KOPT-K1 (cell line): ENCODE results near the gene PPP2CA.
"Not testable (repeated sequence)": the region's sequence is repeated elsewhere in the genome, so short reads cannot be mapped to it uniquely, and the experiment has no call there.

Experiments
- H3K27ac ChIP-seq: fragments of 200-600 bp; sonication (generic); 2 replicates; pipeline ENCODE4 v1.5.1; 2016; ENCODE audit warnings: antibody characterized with exemption, mild to moderate bottlenecking, low read depth, low read length; ENCODE audit not compliant: poor library complexity, severe bottlenecking
- H3K36me3 ChIP-seq: fragments of 200-600 bp; sonication (generic); 2 replicates; pipeline ENCODE4 v1.5.1; 2017; ENCODE audit warnings: antibody characterized with exemption, mild to moderate bottlenecking, low read length, moderate library complexity; ENCODE audit not compliant: insufficient read depth
- H3K9me3 ChIP-seq: fragments of 200-600 bp; sonication (generic); 2 replicates; pipeline ENCODE4 v1.5.1; 2017; ENCODE audit warnings: antibody characterized with exemption, low read length, mild to moderate bottlenecking; ENCODE audit not compliant: insufficient read depth, poor library complexity, severe bottlenecking

Gene PPP2CA

DNA sequence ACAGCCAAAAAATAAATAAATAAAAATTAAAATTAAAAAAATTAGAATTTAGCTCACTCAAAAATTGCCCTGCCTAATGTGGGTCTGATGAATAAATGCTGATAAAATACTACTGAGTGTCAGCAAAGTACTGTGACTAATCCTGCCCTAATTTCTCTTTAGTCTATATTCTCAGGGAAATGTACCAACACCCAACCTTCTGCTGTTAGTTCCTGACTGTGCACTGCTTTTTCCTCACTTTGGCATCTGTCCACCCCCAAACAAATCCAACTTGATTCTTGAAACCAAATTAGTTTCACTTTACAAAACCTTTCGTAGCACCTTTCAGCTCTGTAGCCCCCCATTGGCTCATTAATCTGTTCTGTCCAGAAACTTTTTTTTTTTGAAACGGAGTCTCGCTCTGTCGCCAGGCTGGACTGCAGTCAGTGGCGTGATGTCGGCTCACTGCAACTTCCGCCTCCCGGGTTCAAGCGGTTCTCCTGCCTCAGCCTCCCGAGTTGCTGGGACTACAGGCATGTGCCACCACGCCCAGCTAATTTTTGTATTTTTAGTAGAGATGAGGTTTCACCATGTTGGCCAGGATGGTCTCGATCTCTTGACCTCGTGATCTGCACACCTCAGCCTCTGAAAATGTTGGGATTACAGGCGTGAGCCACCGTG is 73.6 kb downstream of the PPP2CA start:
- not testable (repeated sequence) for H3K27ac ChIP-seq, H3K9me3 ChIP-seq
- H3K36me3 ChIP-seq, result peaks cover 99% of the 10 kb centered on the region

DNA sequence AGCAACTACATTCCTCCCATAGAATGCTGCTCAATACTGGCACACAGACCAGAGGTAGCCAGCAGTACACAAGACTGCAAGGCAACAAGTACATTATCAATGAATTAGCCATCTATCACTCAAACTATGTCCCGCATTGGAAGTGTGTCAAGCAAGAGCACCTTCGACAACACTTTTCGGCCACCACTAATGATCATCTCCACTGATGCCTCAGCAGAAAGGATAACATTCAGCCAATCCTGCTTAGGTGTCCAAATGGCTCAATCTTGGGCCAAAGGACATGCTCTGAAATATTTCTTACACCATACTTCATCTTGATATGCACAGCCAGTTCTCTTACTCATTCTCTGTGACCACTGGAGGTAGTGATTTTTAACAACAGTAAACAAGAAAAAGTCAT is 74.2 kb downstream of the PPP2CA start:
- peaks cover 100% of the 10 kb centered on the region for H3K36me3 ChIP-seq
- no peak overlapping the region for H3K27ac ChIP-seq
- H3K9me3 ChIP-seq, result no peaks in the 10 kb centered on the region

DNA sequence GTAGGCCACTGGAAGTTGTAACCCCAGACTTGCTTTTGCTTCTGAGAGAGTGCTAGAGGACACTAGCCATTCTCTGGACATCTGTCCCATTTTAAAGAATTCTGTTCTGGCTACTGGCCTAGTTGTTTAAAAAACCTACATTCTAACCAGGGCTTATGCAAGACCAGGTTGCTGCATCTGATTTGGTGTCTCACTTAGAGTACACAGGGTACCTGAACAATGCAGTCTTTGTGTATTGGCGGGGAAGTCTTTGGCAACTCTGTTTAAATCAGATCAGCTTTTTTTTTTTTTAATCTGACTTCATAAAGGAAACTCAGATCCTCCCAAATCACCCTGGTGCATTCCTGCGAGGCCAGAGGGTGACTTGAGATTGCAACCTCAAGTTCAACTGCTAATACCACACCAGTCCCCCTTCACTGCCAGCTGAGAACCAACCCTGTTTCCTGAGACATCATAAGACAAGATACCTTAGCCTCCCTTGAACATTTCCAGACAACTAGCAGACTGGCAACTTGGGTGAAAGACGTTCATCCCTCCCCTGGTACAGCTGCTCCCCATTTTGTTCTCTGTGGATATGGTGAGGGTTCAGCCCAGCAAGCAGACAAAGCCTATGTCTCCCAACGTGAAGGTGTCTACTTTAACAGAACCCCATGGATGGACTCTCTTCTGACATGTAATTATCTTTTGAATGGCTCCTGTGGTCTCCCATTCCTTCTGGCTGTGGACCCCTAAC is 76.1 kb downstream of the PPP2CA start:
- peaks cover 100% of the 10 kb centered on the region for H3K36me3 ChIP-seq
- H3K9me3 ChIP-seq, result no peaks in the 10 kb centered on the region
- H3K27ac ChIP-seq, result peak overlapping the region; percentile 38

DNA sequence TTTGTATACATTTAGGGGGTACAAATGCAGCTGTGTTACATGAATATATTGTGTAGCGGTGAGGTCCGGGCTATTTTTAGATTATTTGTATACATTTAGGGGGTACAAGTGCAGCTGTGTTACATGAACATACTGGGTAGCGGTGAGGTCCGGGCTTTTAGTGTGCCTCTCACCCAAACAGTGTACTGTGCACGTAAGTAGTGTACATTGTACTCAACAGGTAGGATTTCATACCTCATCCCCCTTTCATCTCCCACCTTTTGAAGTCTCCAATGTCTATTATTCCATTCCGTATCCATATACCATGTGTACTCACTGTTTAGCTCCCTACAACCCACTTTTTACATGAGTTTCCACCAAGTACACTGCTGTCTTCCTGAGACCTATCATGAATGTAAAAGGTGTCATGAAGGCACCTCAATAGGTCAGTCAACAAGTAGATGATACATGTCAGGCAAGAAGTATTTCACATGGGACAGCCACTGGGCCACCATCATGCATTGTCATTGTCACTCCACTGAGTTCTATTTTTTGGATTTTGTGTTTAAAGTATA is 76.8 kb downstream of the PPP2CA start:
- Histone ChIP-seq H3K36me3 (peaks cover 100% of the 10 kb centered on the region), H3K27ac (peak overlapping the region; percentile 38), H3K9me3 (no peaks in the 10 kb centered on the region)

DNA sequence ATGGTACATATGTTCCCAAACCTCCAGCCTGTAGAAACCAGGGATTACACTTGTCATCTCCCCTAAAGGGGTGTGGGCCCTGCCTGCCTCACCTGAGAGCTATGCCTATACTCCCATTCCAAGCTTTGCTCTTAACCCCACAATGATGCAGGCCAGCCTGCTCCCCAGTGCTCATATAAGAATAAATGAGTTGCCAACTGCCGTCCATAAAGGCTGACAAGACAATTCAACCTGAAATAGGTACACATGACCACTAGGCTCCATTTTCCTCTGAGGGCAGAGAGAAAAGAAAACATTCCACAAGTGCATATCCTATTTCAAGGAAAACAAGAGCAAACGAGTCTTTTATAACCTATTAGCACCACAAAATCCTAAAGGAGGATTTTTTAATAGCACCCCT is 77.6 kb downstream of the PPP2CA start:
- H3K36me3 ChIP-seq, result peaks cover 100% of the 10 kb centered on the region
- H3K9me3 ChIP-seq, result no peaks in the 10 kb centered on the region
- no peak overlapping the region for H3K27ac ChIP-seq

DNA sequence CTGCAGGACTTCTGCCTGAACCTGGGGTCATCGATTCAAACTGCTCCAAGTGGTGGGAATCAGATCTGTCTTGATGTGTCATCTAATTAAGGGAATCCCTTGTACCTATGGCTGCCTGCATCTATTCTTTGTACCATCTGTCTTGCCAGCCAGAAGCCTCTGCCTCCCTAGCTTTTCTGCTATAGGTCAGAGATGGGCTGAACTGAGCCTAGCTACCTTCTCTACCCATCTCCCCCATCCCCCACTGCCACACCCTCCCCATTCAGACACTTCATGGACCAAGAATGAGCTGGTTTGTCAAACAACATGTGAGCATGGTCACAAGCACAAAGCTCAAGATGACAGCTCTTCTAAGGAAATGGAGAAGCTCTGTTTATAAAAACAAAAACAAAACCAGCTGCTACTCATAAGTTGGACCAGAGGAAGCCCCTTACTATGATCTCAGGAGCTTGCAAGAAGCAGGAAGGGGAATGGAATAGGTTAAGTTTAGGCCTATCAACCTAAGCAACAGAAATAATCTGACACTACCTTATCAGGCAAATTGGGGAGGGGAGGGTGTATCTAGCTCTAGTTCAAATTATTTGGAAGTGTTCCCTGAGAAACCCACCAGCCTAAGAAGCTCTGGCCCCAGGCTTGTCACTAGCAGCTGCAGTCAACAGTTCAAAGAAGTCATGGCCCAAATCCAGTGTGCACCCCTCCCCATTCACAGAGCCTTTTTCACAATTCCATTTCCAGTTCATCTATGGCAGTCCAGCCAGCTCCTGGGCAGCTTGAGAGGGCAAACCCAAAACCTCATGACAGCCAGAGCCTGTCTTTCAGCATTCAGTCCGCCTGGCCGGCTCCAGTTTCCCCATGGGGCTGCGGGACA is 79.0 kb downstream of the PPP2CA start:
- H3K36me3 ChIP-seq, result peaks cover 100% of the 10 kb centered on the region
- H3K9me3 ChIP-seq, result no peaks in the 10 kb centered on the region
- H3K27ac ChIP-seq, result no peak overlapping the region

DNA sequence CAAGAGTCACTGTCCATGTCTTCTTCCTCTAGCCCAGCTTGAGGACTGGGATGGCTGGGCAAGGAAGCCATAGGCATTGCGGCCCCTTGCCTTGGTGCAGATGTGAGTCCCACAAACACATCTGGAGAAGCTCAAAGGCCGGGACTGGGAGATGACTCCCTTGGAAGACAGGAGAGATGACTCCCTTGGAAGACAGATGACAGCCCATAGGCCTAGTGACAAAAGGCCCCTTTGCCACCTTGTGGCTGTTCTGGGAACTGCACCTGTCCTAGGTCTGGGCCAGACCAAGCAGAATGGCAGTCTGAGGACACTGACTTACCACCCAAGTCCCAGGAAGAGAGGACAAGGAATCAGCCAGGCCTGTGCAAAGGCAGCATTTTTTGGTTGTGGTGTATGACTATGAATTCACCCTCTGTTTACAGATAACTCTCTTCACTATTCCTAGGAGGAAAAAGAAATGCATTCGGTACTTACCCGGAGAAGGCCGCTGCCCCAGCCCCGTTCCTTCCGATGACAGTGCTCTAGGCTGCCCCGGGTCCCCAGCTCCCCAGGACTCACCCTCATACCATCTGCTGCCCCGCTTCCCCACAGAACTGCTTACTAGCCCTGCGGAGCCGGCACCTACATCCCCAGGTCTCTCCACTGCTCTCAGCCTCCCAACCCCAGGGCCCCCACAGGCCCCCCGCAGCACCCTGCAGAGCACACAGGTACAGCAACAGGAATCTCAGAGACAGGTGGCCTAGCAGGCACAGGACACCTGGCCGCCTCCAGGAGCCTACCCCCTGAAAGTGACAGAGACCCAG is 79.9 kb downstream of the PPP2CA start:
- peak overlapping the region; percentile 37 for H3K27ac ChIP-seq
- no peaks in the 10 kb centered on the region for H3K9me3 ChIP-seq
- H3K36me3 ChIP-seq, result peaks cover 100% of the 10 kb centered on the region

DNA sequence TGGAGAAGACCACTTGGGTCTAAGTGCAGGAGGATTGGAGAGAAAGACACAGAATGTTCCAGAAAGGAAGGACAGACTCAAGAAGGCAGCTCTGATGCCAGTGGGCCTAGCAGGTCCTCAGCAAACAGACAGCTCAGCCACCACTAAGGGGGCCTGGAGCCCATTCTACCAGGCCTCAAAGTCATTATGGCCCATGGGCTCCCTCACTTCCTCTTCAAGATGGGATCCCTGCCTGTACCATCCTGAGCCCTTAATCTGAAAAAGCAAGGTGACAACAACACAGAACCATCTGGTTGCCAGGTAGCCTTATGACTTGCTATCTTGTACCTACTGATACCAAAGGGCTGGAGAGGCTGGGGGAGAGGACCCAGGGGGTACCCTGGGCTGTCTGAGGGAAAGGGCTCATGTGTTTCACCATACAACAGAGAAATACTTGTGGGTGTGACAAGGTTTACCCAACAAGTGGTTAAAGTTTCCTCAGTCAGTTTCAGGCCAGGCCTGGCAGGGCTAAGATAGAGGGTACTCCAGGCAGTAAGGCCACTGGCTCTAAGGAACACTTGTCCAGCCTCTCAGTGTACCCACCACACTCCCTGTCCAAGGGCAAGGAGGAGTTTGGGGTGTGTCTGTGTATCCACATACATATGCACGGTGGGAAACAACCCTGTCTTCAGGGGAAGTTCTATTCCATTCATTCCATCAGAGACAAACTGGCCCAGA is 80.7 kb downstream of the PPP2CA start:
- Histone ChIP-seq H3K36me3 (peaks cover 100% of the 10 kb centered on the region), H3K27ac (peak overlapping the region; percentile 37), H3K9me3 (no peaks in the 10 kb centered on the region)
